WI38 (cell line): ENCODE data around the gene DHCR24.

ENCODE experiments used
- H3K4me3 ChIP-seq: 2 replicates; pipeline ENCODE4 v1.5.1; 2011; ENCODE audit warnings: low read depth, mild to moderate bottlenecking, control low read depth, low read length
- CTCF ChIP-seq: IDR thresholded peaks from 2 replicates; pipeline ENCODE4 v1.5.1; 2012; ENCODE audit warnings: low read depth, mild to moderate bottlenecking, control low read depth, low read length

The DHCR24 gene

GRCh38 chr1:54842206-54842915, 44.6 kb downstream of the DHCR24 start:
- no peak overlapping the region for H3K4me3 ChIP-seq
- no peak for TF ChIP-seq CTCF

GRCh38 chr1:54839824-54840223, 47.2 kb downstream of the DHCR24 start:
- no peak for TF ChIP-seq CTCF
- no peak overlapping the region for H3K4me3 ChIP-seq

- no peak overlapping the region for H3K4me3 ChIP-seq
- no peak for TF ChIP-seq CTCF
Measured at GRCh38 chr1:54838565-54839180, 48.3 kb downstream of the DHCR24 start.

GRCh38 chr1:54837002-54837853, 49.8 kb downstream of the DHCR24 start:
- H3K4me3 ChIP-seq: no peak overlapping the region
- no peak for TF ChIP-seq CTCF

- no peak for TF ChIP-seq CTCF
- H3K4me3 ChIP-seq: no peak overlapping the region
Measured at GRCh38 chr1:54836594-54836993, 50.4 kb downstream of the DHCR24 start.

- TF ChIP-seq CTCF: no peak
- H3K4me3 ChIP-seq: no peak overlapping the region
Measured at GRCh38 chr1:54835970-54836369, 51.0 kb downstream of the DHCR24 start.
